MM.1S (cell line): ENCODE results near the gene EN1.

ENCODE experiments used
- EZH2 ChIP-seq: fragments of 300-600 bp; sonication (generic); optimal IDR thresholded peaks from 2 replicates; pipeline ENCODE3; 2017; ENCODE audit warnings: low read depth, mild to moderate bottlenecking, antibody characterized with exemption, low read length, mixed read lengths
- TF ChIP-seq, protein P1 (sequence below): fragments of 300-600 bp; sonication (generic); IDR thresholded peaks from 2 replicates; pipeline ENCODE4 v1.5.1; 2016; ENCODE audit warnings: antibody characterized with exemption, low read length, mixed read lengths

DNA sequence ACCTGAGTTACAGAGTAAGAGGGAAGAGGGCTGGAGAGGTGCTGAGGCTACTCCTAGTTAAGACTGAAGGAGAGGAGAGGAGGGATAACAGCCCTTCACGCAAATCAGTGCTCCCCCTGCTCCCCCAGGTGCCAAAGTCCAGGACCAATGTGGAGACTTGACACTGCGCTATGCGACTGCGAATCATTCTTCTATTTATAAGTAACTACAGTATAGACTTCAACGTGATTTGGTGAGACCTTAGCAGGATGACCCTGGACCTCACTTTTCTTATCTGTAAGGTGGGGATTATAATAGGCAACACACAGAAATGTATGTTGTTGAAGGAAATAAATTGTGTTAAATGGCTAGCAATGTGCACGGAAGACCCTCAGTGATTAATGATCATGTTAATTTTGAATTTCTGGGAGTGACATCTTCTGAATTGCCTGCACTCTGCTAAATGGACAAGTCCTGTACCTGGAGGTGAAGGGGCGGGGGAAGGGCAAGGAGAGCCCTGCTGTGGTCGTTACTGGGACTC is 11.0 kb downstream of the EN1 start:
- TF ChIP-seq, protein P1, sequence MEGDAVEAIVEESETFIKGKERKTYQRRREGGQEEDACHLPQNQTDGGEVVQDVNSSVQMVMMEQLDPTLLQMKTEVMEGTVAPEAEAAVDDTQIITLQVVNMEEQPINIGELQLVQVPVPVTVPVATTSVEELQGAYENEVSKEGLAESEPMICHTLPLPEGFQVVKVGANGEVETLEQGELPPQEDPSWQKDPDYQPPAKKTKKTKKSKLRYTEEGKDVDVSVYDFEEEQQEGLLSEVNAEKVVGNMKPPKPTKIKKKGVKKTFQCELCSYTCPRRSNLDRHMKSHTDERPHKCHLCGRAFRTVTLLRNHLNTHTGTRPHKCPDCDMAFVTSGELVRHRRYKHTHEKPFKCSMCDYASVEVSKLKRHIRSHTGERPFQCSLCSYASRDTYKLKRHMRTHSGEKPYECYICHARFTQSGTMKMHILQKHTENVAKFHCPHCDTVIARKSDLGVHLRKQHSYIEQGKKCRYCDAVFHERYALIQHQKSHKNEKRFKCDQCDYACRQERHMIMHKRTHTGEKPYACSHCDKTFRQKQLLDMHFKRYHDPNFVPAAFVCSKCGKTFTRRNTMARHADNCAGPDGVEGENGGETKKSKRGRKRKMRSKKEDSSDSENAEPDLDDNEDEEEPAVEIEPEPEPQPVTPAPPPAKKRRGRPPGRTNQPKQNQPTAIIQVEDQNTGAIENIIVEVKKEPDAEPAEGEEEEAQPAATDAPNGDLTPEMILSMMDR: no peak
- TF ChIP-seq EZH2: no peak
